GM18505 (cell line): ENCODE measurements around the gene ZNF41.

Source experiments
- ATAC-seq: cut with Tn5 transposase; IDR thresholded peaks from one replicate; pipeline ENCODE4 v1.9.1; 2021; ENCODE audit not compliant: unreplicated experiment
- POLR2A ChIP-seq: IDR thresholded peaks from 4 replicates; pipeline ENCODE4 v1.6.1; 2011; ENCODE audit warnings: borderline replicate concordance; ENCODE audit not compliant: insufficient read depth, insufficient read length; ENCODE audit errors: extremely low read depth

ZNF41 gene

DNA sequence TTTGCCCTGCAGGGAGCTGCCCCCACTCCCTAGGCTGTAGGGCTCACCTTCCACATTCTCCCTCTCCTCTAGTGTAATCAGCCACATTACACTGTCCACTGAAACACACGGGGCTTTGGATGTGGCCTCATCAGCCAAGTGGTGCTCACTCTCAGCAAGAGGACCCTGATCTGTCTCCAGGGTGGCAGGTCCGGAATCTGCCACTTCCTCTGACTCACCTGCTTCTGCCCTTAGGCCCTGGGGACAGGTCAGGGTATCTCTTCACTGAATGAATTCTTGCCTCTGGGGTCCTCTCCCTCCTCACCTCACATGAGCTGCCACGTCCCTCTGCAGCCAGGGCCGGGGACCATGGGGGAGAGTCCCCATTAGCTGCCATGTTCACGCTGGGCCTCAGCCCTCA is 15.9 kb downstream of the ZNF41 start:
- no peak for ATAC-seq
- no peak for TF ChIP-seq POLR2A

DNA sequence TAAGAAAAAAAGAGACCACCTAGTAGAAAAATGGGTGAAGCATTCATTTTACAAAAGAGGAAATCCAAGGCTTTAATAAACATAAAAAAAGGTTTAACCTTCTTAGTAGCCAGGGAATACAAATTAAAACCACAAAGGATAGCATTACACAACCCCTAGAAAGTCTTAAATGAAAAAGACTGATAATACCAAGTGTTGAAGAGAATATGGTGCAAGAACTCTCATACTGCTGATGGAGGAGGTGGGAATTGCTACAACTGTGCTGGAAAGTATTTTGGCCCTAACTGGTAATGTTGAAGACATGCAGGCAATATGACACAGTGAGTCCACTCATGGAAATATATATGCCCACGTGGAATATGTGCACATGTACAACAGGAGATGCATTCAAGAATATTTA is 22.5 kb downstream of the ZNF41 start:
- no peak for ATAC-seq
- TF ChIP-seq POLR2A, result no peak

DNA sequence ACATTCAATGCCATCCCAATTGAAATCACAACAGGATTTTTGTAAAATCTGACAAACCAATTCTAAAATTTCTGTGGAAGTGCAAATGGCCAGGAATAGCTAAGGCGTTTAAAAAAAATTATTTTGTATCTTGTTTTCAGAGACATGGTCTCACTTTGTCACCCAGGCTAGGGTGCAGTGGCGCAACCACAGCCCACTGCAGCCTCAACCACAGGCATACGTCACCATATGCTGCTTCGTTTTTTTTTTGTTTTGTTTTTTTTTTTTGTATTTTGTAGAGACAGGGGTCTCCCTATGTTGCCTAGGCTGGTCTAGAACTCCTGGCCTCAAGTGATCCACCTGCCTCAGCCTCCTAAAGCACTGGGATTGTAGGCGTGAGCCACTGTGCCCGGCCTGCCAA is 24.5 kb downstream of the ZNF41 start:
- ATAC-seq, result no peak
- TF ChIP-seq POLR2A, result no peak

DNA sequence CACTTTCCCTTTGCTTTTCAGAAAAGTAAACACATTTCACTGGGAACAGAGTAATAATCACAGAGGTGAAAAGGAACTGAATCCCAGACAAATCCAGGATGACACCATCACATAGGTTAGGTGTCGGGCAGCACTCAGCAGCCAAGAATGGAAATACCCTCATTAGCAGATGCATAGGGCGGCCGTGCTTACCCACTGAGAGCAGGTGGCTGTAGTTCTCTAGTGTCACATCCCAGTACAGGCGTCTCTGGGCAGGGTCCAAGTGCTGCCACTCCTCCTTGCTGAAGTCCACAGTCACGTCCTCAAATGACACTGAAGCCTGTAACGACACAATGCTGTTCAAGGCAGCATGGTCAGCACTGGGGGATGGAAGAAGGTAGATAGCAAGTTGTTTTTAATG is 26.9 kb downstream of the ZNF41 start:
- no peak for TF ChIP-seq POLR2A
- ATAC-seq, result no peak

DNA sequence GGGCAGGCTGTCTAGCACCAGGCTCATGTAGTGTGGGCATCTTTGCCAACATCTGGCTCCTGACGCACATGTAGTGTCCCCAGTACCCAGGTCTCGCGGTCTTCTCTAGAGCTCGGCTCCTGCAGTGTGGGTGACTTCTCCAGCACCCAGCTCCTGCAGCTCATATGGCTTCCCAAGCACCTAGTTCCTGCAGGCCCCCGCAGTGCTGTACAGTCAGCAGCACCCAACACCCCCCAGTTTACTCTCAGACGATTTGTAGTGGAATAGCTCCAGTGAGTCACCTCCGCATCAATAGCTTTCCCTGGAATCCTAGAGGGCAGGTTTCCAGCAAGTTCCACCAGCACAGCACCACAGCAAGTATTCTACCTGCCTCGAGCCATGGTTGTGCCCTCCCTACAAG is 30.9 kb downstream of the ZNF41 start:
- no peak for ATAC-seq
- TF ChIP-seq POLR2A, result no peak

DNA sequence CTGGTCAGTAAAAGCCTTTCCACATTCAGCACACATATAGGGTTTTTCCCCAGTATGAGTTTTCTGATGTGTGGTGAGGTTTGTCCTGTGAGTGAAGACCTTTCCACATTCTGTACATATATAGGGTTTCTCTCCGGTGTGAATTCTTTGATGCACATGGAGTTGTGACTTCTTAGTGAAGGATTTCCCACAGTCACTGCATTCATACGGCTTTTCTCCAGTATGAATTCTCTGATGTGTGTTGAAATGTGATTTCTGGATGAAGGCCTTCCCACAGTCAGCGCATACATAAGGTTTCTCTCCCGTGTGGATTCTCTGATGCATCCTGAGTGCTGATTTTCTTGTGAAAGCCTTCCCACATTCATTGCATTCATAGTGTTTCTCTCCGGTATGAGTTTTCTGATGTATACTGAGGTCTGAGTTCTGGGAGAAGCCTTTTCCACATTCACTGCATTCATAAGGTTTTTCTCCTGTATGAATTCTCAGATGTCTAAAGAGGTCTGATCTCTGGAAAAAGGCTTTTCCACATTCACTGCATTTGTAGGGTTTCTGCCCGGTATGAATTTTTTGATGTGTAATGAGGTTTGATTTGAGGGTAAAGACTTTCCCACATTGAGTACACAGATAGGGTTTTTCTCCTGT is 34.7 kb downstream of the ZNF41 start:
- ATAC-seq, result no peak
- no peak for TF ChIP-seq POLR2A

DNA sequence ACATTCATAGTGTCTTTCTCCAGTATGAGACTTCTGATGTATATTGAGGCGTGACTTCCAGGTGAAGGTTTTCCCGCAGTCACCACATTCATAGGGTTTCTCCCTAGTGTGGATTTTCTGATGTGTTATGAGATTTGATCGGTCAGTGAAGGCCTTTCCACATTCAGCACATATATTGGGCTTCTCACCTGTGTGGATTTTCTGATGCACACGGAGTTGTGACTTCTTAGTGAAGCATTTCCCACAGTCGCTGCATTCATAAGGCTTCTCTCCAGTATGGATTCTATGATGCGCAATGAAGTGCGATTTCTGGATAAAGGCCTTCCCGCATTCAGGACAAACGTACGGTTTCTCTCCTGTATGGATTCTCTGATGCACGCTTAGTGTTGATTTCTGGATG is 35.4 kb downstream of the ZNF41 start:
- no peak for TF ChIP-seq POLR2A
- no peak for ATAC-seq

DNA sequence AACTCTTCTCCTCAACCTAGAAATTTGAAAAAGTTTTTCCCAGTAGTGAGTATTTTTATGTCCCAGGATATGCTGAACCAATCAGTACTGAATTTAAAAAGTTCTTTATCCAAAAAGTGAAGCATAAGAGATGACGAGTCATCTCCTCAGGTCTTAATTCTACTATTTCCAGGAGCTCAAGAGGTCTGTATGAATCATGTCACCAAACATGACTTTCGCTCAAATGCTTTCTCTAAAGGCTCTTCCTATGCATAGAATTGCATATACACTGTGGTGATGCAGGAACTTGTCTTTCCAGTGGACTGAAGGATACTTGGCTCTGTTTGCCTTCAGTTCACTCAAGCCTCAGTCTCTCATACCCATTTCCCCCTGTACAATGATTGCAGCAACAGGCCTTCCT is 36.1 kb downstream of the ZNF41 start:
- no peak for ATAC-seq
- no peak for TF ChIP-seq POLR2A

DNA sequence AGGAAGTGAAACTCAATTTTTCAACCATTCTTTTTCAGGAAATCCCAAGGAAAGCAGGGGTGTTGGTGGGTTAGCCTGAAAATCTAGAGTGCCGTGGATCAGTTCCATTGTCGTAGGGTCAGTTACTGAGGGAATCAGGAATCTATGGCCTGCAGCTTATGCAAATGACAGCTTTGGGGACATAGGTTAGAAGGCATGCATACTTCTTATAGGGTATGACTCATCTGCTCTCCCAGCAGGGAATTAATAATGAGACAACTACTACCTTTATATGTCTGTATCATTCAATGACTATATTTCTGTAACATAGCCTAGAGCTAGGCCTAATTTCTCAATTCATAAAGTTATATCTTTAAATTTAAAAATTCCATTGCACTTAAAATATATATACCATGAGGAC is 36.6 kb downstream of the ZNF41 start:
- no peak for ATAC-seq

DNA sequence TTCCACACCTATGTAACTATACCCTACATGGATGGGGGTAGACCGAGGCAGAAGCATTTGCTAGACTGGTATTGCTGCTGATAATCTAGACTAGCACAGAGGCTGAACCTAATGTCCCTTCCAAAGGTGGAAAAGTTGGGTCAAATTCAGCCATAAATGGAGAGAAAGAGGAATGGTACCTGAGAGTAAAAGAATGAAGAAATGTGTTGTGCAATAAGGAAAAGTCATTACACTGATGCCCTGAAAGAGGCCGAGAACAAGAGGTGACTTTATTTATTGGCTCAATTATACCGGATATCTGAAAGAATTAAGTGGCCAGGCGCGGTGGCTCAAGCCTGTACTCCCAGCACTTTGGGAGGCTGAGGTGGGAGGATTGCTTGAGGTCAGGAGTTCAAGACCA is 52.1 kb downstream of the ZNF41 start:
- ATAC-seq, result no peak
- no peak for TF ChIP-seq POLR2A

More for the DNA sequence above, 36.6 kb downstream of the ZNF41 start:
- no peak for TF ChIP-seq POLR2A

DNA sequence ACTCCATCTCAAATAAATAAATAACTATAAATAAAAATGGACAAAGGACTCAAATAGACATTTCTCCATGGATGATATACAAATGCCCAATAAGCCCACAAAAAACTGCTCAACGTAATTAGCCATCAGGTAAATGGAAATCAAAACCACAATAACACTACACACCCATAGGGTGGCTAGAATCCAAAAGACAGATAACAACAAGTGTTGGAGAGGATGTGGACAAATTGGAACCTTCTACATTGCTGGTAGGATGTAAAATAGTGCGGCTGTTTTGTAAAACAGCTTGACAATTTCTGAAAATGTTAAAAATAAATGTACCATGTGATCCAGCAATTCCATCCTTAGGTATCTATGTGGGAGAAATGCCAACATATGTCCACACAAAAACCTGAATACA is 60.6 kb downstream of the ZNF41 start:
- ATAC-seq, result no peak
- TF ChIP-seq POLR2A, result no peak

DNA sequence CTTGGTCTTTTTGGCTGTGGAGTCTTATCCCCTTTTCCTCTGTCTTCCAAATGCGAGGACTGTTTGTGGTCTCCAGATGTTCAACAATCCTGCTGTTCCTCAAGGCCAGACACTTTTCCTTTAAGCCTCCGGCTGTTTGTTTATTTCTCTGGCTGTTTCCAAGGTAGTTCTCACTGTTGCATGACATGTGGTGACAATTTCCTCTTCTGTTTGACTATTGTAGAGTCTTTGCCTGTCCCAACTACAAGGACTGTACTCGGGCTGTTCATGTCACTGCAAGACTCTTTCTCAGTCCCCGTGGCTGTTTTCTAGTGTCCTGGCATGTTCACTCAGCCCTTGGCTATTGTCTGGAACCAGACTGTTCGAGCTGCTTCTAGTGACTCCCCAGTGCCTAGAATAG is 62.1 kb downstream of the ZNF41 start:
- no peak for ATAC-seq
- TF ChIP-seq POLR2A, result no peak

DNA sequence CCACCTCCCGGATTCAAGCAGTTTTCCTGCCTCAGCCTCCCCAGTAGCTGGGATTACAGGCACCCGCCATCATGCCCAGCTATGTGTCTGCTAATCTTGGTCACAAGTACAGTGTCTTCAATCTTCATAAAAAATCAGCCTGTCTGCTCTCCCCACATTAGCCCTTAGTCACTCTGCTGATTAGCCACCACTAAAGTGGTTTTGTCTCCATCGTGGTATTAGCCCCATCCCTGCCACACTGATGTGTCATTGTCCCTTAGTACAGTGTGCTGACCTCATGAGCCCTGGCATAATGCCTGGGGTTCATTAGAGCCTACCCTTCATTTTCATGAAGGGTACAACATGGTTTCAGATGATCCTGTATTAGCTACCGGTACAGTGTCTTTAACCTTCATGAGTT is 62.8 kb downstream of the ZNF41 start:
- no peak for ATAC-seq
- no peak for TF ChIP-seq POLR2A

DNA sequence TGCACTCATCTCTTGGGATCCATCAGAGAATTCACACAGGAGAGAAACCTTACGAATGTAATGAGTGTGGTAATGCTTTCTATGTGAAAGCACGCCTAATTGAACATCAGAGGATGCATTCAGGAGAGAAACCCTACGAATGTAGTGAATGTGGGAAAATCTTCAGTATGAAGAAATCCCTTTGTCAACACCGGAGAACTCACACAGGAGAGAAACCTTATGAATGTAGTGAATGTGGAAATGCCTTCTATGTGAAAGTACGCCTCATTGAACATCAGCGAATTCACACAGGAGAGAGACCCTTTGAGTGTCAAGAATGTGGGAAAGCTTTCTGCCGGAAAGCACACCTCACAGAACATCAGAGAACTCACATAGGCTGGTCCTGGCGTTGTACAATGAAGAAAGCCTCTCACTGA is 69.8 kb downstream of the ZNF41 start:
- no peak for ATAC-seq
- no peak for TF ChIP-seq POLR2A
